Measurements from ENCODE around the gene SLC25A10. TPM values are rescaled to one million over a fixed set of nuclear protein-coding genes. Genes with fewer than 3 reads are reported as not detected.

Gene SLC25A10
- total and polyA plus RNA-seq, 10 of the 15 experiments (the other 5 are each of a cell fraction or from before 2014, with no cell fraction given) = 0.11 to 72.7 (median 22.3) TPM

- TF ChIP-seq HDAC2 (IDR thresholded peaks at IDR 0.05) (no peak), ATF7 (IDR thresholded peaks at IDR 0.05; ENCODE audit: low read depth) (no peak), CHD1 (IDR thresholded peaks at IDR 0.05; ENCODE audit: low read depth, low read length) (no peak), SMAD5 (IDR thresholded peaks at IDR 0.05; ENCODE audit: low read depth) (no peak), EP300 (IDR thresholded peaks at IDR 0.05; ENCODE audit: borderline replicate concordance in 1 of 2, control insufficient read depth in 1 of 2, low read depth in 2 of 2, low read length in 2 of 2) (no peak), MTA3 (IDR thresholded peaks at IDR 0.05; ENCODE audit: borderline replicate concordance, low read length) (no peak)
Measured at GRCh38 chr17:81686614-81687013, 25.5 kb upstream of the SLC25A10 start (continued).

- ChIA-PET CTCF (no interaction called here), POLR2A (no interaction called here), SMC1A (ENCODE audit: uncharacterized antibody, unreplicated experiment) (no interaction called here), RAD21 (ENCODE audit: unreplicated experiment) (no interaction called here)
- WGBS (ENCODE audit: insufficient coverage, insufficient replicate concordance, low lambda C conversion rate, missing lambda C conversion rate) = 93% methylated on average over 41 of the region's 41 CpGs
- Histone ChIP-seq H3K4me1 (ENCODE audit: control insufficient read depth, insufficient read depth, low read length) (peaks cover 11% of the 10 kb centered on the region), H4K20me1 (ENCODE audit: control insufficient read depth, insufficient read depth) (peaks cover 8% of the 10 kb centered on the region), H3K4me3 (no peak overlapping the region), H3K27me3 (replicated peaks in 1 of 2; ENCODE audit: control insufficient read depth in 2 of 2, insufficient read depth in 2 of 2, low read length in 1 of 2) (no peaks in the 10 kb centered on the region), H3K27ac (ENCODE audit: control insufficient read depth, insufficient read depth) (no peak overlapping the region), H3K36me3 (ENCODE audit: control insufficient read depth in 2 of 2, insufficient read depth in 2 of 2, low read length in 1 of 2) (peaks cover 7 to 37% of the 10 kb centered on the region in 2 experiments; a peak in 3 of 4 replicates), H3K9me3 (replicated peaks; ENCODE audit: control insufficient read depth, insufficient read depth, low read length) (no peaks in the 10 kb centered on the region), H3K79me2 (ENCODE audit: control insufficient read depth, insufficient read depth, low read length) (peaks cover 31% of the 10 kb centered on the region), H3K9ac (ENCODE audit: control insufficient read depth, insufficient read depth, low read length) (no peak overlapping the region), H2AFZ (ENCODE audit: control insufficient read depth, low read depth, low read length) (no peak overlapping the region), H3K4me2 (ENCODE audit: control insufficient read depth, insufficient read depth) (no peak overlapping the region)
- ATAC-seq (no peak), FAIRE-seq (no peak), DNase-seq (ENCODE audit: low read depth, low spot score) (no peak)
- in situ Hi-C loops (cut with MboI) = no loop called here
- intact Hi-C loops (cut with micrococcal nuclease; ENCODE audit: unreplicated experiment) = no loop called here
- no TSS peak for BruUV-seq (replicated peaks)
- TF ChIP-seq RB1 (IDR thresholded peaks at IDR 0.05; ENCODE audit: borderline replicate concordance) (no peak), ETV6 (conservative IDR thresholded peaks at IDR 0.05 in 1 of 2, IDR thresholded peaks at IDR 0.05 in 1 of 2; ENCODE audit: borderline replicate concordance in 1 of 2, low read depth in 1 of 2) (no peak), NBN (IDR thresholded peaks at IDR 0.05) (no peak), TCF3 (IDR thresholded peaks at IDR 0.05; ENCODE audit: borderline replicate concordance, insufficient read depth, low read depth, low read length) (no peak), SMAD5 (IDR thresholded peaks at IDR 0.05; ENCODE audit: low read depth) (no peak), KLF5 (IDR thresholded peaks at IDR 0.05; ENCODE audit: partially characterized antibody) (no peak), JUNB (IDR thresholded peaks at IDR 0.05) (no peak), JUND (IDR thresholded peaks at IDR 0.05; ENCODE audit: low read depth, low read length) (no peak), E4F1 (IDR thresholded peaks at IDR 0.05; ENCODE audit: borderline replicate concordance, partially characterized antibody) (no peak), BACH1 (IDR thresholded peaks at IDR 0.05; ENCODE audit: borderline replicate concordance) (no peak), CUX1 (IDR thresholded peaks at IDR 0.05; ENCODE audit: insufficient replicate concordance, low read depth, low read length) (no peak)
Measured at GRCh38 chr17:81687770-81688541, 24.1 kb upstream of the SLC25A10 start.

Measured in GM12878 (cell line).